Endothelial cell of umbilical vein (primary cell): Measurements from ENCODE around the gene MYO16.

ENCODE experiments used
- POLR2A ChIP-seq: IDR thresholded peaks from 2 replicates; pipeline ENCODE4 v1.6.1; 2012; ENCODE audit warnings: low read depth, mild to moderate bottlenecking, control low read depth, low read length
- POLR2AphosphoS5 ChIP-seq: IDR thresholded peaks from 2 replicates; pipeline ENCODE4 v1.6.1; 2012; ENCODE audit warnings: low read depth, mild to moderate bottlenecking, control low read depth, low read length, moderate library complexity; ENCODE audit not compliant: insufficient read depth
- TF ChIP-seq, protein P1 (sequence below): IDR thresholded peaks from 2 replicates; pipeline ENCODE4 v1.6.1; 2011; ENCODE audit not compliant: insufficient read depth, insufficient read length
- TF ChIP-seq, protein P2 (sequence below), 2 donors: IDR thresholded peaks; 1 replicate in 1 of 2; 2 replicates in 1 of 2; pipeline ENCODE4 v1.5.1; 2011; ENCODE audit warnings: low read length in 2 of 2, mild to moderate bottlenecking in 2 of 2, moderate library complexity in 2 of 2, control low read depth in 1 of 2, inconsistent platforms in 1 of 2, low read depth in 1 of 2; ENCODE audit not compliant: insufficient read depth in 1 of 2; ENCODE audit errors: extremely low read depth in 1 of 2

DNA sequence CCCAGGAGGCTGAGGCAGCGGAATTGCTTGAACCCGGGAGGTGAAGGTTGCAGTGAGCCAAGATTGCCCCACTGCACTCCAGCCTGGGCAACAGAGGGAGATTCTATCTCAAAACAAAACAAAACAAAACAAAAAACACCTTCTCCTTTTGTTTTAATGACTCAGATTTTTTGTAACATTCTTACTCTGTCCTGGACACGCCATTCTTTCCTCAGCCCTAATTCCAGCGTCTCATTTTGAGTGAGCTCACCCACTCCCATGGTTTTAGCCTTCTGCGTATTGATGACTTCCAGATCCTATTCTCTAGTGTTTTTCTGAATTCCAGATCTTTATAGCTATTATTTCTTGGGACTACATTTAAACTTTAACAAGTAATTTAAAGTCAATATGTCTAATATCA is 326.3 kb downstream of the MYO16 start:
- TF ChIP-seq, protein P1, sequence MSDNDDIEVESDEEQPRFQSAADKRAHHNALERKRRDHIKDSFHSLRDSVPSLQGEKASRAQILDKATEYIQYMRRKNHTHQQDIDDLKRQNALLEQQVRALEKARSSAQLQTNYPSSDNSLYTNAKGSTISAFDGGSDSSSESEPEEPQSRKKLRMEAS, result no peak
- TF ChIP-seq POLR2AphosphoS5 (no peak), POLR2A (no peak)
- TF ChIP-seq, protein P2, sequence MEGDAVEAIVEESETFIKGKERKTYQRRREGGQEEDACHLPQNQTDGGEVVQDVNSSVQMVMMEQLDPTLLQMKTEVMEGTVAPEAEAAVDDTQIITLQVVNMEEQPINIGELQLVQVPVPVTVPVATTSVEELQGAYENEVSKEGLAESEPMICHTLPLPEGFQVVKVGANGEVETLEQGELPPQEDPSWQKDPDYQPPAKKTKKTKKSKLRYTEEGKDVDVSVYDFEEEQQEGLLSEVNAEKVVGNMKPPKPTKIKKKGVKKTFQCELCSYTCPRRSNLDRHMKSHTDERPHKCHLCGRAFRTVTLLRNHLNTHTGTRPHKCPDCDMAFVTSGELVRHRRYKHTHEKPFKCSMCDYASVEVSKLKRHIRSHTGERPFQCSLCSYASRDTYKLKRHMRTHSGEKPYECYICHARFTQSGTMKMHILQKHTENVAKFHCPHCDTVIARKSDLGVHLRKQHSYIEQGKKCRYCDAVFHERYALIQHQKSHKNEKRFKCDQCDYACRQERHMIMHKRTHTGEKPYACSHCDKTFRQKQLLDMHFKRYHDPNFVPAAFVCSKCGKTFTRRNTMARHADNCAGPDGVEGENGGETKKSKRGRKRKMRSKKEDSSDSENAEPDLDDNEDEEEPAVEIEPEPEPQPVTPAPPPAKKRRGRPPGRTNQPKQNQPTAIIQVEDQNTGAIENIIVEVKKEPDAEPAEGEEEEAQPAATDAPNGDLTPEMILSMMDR (IDR thresholded peaks at IDR 0.05; ENCODE audit: extremely low read depth in 1 of 2, insufficient read depth in 1 of 2, low read depth in 1 of 2, low read length in 2 of 2), result no peak
